COLO668 (cell line): Measurements from ENCODE around the gene GLO1.
"Not testable (repeated sequence)": the region's sequence is repeated elsewhere in the genome, so short reads cannot be mapped to it uniquely, and the experiment has no call there.

Source experiments
- DNase-seq: peaks from one replicate; lab custom pipeline; 2025; ENCODE audit not compliant: unreplicated experiment; lab: John Stamatoyannopoulos, UW

GLO1 gene

DNA sequence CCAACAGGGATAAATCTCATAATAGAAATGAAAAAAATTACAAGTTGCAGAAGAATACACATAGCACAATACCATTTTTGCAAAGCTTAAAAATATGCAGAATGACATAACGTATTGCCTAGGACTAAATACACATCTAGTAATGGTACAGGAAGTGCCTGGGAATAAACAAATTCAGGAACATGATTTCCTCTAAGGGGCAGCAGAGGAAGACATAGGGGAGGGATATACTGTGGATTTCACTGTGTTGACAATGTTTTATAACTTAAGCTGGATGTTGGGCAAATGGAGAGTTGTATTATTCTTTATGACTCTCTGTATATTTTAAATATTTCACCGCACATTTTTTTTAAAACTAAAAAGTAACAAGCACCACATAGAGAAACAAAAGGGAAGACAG lies 5.6 kb upstream of the GLO1 start:
- no peak for DNase-seq

DNA sequence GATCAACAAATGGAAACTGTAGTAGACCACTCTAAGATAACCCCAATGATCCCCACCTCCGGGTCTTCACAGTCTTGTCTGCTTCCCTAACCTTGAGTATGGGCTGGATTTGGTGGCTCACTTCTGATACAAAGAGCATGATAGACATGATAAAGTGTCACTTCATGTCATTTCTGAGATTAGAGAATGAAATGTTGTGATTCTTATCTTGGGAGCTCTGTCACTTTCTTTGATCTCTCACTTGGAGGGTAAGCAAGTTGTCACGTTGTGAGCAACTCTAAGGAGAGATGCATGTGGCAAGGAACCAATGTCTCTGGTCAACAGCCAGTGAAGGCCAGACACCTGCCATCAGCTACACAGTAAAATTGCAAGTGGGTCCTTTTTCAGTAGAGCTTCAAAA lies 3.0 kb upstream of the GLO1 start:
- DNase-seq, result no peak

DNA sequence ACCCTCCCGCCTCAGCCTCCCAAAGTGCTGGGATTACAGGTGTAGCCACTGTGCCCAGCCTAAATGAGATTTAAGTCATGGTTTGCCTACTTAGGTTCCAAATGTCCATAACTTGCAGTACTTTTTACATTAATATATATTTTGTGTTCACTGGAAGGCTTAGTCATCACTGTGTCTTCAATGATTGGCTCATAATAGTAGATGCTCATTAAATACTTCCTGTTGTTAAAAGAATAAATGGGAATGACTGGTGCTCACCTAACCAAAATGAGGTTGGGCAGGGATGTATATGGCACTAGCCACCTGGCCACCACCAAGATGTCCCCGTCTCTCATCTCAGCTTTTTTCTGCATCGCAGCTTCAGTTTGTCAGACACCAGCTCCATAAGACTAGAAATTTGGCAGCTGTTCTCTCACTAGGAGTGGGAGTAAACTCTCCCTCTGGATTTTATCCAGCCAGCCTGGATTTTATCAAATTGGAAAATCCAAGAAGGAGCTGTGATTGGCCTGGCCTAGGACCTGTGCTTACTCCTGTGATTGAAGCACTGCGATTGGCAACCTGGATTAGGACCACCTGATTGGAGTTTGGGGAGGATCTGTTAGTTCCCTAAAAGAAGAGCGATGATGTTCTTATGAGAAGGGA lies 1.1 kb upstream of the GLO1 start:
- no peak for DNase-seq

DNA sequence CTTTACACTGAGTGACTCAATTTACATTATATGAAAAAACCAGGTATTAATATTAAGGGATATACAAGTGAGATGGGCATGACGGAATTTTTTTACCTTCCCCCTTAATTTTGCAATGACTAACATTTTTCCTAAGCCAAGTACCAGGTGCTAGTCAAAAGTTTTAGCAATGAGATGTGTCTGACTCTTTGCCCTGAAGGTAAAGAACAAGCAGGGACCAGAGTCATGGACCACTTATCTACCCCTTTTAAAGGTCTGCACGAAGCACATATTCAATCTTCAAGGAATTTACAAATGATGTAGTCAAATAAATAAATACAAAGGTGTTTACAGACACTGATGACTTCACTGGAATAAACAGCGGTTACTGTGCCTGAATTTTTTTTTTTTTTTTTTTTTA lies 1.4 kb downstream of the GLO1 start:
- DNase-seq, result no peak

DNA sequence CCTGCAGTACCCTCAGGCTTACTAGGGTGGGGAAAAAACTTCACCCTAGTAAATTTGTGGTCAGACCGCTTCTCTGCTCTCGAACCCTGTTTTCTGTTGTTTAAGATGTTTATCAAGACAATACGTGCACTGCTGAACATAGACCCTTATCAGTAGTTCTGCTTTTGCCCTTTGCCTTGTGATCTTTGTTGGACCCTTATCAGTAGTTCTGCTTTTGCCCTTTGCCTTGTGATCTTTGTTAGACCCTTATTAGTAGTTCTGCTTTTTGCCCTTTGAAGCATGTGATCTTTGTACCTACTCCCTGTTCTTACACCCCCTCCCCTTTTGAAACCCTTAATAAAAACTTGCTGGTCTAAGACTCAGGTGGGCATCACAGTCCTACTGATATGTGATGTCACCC lies 3.2 kb downstream of the GLO1 start:
- not testable (repeated sequence) for DNase-seq

DNA sequence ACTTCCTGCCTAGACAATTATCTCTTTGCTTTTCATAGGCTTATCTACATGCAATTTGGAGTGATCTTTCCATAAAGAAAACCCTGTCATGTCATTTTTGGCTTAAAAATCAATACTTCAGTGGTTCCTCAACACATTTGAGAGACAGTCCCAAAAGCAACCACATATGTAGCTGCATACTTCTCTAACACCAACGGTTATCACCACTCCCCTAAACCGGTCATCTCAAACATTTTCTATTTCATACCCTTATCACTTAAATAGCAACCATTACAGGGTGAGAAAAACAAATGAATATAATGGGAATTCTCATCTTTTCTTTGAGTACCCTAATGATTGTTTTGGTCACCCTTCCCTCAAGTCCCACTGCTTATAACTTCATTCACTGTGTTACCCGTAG lies 5.1 kb downstream of the GLO1 start:
- no peak for DNase-seq

DNA sequence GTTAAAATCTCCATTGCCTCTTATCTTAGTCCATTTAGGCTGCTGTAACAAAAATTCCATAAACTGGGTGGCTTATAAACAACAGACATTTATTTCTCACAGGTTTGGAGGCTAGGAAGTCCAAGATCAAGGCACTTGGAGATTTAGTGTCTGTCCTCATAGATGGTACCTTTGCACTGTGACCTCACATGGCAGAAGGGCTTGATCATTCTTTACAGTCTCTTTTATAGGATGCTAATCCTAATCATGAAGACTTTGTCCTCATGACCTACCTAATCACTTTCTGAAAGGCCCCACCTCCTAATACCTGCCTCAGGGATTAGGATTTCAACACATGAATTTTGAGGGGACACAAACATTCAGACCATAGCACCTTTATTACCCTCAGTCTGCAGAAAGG lies 6.6 kb downstream of the GLO1 start:
- no peak for DNase-seq

DNA sequence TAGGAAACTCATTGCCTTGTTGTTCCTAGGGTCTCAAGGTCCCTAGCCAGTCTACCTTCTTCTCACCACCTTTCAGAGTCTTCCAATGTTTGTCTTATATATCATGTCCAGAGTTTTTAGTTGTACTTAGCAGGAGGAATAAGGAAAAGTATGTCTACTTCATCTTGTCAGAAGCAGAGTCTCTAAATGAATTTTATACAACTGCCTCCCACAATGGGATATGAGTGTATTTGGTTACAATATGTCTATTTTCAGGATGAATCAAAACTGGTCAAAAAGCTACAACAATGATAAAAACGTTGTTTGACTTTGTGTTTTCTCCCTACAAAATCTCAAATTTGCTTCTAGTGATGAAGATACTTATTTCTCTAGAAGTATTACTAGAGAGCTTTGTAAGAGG lies 7.0 kb downstream of the GLO1 start:
- DNase-seq, result no peak

DNA sequence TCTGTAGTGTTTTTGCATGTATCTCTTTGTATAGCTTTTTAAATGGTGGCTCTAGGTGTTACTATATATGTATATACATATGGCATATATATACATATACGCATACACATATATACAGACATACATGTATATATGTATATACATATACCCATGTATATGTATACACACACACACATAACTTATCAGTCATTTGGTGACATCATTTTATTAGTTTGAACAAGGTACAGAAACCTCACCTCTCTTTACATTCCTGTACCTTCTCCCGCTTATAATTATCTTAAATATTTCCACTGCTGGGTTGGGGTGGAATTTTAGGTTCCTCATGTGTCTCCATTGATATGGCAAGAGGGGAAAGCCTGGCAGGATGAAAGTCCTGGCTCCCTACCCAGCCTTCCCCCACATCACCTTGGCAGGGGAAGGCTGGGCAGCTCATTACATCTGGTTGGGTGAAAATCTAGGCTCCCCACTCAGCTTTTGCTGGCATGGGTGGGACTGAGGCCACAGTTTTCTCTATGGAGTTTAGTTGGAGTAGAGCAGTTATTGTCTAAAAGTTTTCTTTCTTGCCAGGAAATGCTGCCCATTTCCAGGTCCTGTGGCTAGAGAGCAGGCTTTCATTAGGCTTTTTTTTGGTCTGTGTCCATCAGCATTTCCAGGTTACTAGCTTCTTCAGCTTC lies 7.6 kb downstream of the GLO1 start:
- no peak for DNase-seq

DNA sequence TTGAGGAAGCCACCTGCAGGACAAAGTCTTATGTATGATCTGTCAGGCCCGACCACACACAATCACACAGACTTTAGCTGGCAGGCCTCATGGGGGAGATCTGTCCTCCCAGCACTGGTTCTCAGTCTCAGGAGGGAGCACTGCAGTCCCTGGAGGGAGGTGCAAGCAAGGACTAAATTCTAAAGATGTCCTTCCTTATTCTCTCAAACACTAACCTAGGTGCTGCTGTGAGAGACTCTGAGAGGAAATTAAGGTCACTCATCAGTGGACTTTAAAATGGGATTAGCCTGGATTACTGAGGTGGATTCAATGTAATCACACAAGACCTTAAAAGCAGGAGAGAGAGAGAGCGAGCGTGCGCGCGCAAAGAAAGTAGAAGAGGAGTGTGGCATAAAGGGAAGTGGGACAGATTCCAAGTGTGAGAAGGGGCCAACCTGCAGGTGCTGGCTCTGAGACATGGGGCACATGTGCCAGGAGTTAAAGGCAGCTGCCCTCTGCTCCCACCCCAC lies 14.3 kb downstream of the GLO1 start:
- DNase-seq, result no peak

DNA sequence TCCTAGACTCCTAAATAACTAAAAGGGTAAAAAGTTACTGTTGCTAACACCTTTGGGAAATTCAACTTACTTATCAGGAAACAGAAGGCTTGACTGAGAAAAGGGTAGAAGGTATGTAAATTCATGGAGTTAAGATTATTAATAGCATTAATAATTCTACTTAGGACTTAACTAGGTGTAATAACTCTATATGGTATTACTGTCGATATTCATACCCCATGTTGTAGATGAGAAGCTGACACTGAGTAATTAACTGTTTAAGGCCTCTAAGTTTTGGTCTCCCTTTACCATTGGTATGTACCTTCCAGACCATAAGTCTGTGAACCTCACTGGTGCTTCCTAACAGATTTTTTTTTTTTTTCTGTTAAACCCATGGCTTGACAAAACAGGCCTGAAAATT lies 15.4 kb downstream of the GLO1 start:
- DNase-seq, result no peak

DNA sequence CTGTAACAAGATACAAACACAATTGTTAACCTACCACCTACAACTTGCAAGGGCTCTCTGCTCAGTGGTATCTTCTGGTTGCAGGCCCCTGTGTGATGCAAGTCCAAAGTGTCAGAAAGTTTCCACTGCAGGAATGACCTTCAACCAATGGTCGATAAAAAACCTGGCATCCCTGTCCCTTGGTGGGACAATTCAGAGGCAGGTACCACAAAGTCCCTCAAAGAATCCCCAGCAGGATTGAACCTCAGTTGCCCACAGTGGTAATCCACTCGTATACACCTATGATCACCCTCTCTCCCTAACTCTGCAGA lies 15.9 kb downstream of the GLO1 start:
- no peak for DNase-seq

DNA sequence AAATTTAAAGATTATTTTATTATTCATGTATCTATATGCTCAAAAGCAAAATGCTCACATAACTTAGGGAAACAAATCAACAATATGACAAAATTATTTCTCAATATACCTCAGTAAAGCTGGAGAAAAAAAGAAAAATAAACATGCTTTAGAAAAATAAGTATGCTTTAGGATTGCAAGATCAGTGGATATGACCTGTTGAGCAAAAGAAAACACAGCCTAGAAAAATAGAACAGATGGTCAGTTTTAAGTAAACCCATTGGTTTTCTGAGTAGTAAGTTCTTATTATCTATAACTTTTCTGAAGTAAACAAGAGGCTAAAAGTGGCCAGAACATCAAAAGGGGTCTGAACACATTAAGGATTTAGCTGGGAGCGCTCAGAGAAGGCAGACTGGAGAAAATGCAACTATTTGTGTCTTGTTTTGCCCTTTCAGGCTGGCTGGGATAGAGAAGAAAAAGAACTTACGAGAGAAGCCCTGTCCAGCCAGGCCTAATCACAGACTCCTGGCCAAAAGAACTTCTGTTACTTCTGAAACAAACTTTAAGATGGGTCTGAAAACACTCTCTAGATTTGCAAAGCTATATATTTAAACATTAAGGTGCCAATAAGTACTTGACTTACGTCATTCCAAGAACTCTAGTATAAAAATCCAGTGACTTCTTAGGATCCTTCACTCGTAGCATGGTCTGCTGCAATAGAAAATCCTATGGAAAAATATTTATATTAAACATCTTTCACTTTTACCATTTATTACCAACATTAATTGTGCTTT lies 16.5 kb downstream of the GLO1 start:
- DNase-seq, result no peak

DNA sequence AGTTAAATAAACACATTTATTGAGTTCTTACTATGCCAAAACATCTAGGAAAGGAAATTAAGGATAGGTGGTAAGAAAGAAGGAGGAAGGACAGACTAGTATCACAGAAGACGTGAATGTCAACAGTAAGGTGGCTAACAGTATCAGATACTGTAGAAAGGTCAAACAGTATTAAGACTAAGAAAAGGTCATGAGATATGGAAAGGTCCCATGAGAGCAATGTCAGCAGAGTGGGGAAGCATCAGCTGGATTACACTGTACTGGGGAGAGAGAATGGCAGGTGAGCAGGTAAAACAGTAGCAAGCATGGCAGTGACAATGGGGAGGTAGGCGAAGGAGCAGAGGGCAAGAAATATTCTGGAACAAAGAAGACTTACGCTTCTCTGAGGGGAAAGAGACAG lies 18.0 kb downstream of the GLO1 start:
- no peak for DNase-seq

DNA sequence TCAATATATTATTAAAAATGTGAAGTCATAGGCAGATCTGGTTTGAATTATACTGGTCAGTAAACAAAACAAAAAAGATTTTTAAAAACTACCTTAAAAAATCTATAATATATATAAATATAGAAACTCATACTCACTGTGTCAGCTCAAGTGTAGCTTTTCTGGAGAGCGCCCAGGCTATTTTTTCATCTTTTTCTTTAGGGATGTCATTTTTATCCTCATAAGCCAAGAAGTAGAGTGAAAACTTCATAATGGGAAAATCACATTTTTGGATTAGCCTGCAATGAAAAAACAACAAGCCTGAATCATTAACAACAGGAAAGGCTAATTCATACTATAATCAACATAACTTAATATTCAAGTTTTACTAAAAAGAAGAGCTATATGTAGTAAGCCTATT lies 18.7 kb downstream of the GLO1 start:
- DNase-seq, result no peak

DNA sequence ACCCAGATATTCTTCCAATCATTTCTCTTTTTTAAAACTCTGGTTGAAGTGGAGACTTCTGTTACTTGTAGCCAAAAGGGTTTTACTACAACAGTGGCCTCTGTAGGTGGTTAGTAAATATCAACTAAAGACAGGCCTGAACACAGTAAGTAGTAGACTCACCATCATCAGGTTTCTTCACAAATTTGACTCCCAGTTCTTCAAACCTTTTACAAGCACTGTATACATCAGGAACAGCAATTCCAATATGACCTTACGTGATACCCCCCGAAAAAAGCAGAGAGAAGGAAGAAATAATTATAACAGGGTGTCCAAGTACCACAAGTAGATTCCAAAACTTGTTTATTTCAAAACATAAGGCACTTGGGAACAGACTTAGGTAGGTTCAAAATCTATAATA lies 21.1 kb downstream of the GLO1 start:
- no peak for DNase-seq

DNA sequence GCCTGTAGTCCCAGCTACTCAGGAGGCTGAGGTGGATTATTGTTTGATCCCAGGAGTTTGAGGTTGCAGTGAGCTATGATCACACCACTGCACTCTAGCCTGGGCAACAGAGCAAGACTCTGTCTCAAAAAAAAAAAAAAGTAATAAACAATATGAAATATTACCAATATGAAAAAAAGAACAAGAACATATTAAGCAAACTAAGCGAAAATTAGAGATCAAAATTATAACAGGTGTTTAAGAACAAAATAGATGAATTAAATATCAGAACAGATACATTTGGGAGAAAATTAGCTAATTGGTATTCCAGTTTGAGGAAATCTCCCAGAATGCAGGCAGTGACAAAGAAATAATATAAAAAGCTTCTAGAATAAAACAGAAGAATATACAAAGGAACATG lies 23.3 kb downstream of the GLO1 start:
- DNase-seq, result no peak

DNA sequence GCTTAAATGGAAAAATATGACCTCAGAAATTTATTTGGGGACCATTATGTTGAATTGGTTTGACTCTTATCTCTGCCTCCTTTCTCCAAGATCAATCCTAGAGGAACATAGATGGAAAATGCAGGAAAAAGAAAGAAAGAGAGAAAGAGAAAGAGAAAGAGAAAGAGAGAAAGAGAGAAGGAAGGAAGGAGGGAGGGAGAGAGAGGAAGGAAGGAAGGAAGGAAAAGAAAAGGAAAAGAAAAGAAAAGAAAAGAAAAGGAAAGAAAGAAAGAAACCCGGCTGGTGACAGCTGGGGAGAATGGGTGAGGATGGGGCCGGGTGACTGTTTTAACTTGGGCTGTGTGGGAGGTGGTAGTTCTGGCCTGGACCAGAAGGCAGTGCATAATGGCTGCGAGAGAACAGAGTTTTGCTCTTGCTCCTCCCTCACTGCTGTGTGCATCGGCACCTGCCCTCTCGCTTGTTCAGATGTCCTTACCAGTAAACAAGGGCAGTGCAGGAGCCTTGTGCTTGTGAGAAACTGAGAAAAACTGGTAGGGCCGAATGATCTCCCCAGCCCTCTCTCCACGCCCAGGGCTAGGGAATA lies 24.7 kb downstream of the GLO1 start:
- no peak for DNase-seq

DNA sequence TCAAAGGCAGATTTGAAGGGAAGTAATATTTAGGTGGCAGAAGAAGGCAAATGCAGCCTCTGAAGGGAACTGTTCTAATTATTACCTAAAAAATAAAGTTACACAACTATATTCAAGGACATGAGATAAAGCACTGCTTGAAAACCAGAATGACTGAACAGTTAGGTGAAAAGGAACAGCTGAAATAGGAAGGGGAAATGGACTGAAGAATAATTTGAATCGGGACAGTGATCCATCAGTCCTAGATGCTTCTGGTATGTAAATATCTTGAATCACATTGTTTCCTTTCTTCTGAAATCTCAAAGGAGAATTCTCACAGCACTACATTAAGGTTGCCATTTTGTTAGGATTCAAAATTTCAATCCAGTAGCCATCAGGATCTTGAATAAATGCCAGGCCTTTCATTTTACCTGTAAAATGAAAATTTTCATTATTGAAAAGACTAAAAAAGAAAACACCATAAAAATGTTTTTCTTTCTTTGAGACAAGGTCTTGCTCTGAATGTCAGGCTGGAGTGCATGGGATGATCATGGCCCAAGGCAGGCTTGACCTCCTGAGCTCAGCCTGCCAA lies 25.9 kb downstream of the GLO1 start:
- no peak for DNase-seq

DNA sequence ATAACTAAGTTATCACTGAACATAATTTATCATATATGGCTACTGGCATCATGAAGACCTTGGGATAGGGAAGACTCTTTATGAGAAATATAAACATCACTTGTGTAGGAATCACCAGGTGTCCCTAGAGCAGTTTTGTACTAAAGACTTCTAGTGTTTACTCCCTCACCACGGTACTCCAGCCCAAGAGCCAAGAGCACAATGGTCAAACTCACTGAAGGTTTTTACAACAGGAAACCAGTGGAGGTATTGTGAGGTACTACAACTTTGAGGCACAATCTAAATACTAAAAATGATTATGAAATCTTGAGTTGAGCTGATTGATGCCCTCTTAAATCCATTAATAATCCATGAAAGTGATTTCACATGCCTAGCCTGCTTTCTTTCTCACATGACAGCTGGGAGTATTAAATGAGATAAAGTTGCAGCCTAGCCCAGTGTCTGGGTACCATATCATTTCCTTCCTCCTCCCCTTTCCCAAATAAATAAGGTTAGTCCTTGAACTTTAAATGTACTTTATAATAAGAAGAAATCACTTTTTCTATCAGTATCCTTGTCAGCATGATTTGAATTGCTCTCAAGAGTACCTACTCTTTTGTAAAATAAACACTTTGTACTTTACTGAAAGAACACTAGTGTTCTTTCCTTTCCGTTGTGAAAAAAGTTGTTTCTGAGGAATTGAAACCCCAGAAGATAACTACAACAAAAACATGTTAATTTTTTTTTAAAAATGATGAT lies 26.5 kb downstream of the GLO1 start:
- no peak for DNase-seq
